Middle frontal gyrus (tissue), 1 donor: Measurements from ENCODE around the gene DTNB.
"Not testable (repeated sequence)": the region's sequence is repeated elsewhere in the genome, so short reads cannot be mapped to it uniquely, and the experiment has no call there.

Experiments
- DNase-seq: peaks from one replicate; pipeline ENCODE4 v3.0.0-alpha.2; 2015; ENCODE audit warnings: low spot score; ENCODE audit errors: extremely low spot score

DTNB gene

GRCh38 chr2:25684577-25685473 lies 11.4 kb upstream of the DTNB start:
- no peak for DNase-seq

GRCh38 chr2:25682082-25682481 lies 8.7 kb upstream of the DTNB start:
- DNase-seq: no peak

DNA sequence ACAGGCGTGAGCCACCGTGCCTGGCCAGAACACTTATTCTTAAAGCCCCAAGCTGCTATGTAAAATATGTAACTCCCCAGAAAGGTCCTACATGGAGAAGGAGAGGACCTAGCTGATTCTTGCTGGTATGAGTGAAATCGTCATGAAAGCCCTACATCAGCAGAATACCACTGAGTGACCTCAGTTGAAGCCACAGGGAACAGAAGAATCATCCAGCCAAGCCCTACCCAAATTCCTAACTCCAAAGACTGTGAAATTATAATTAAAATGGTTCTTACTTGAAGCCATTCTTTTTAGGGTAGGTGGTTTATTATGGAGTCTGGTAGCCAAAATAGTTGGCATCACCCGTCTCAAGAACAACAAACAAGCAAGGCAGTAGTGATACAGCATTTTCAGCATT lies 4.5 kb upstream of the DTNB start:
- DNase-seq: no peak

- DNase-seq: no peak
Observed at GRCh38 chr2:25674077-25674362, 643 bp upstream of the DTNB start.

- no peak for DNase-seq
Observed at GRCh38 chr2:25672494-25673299, 680 bp downstream of the DTNB start.

DNA sequence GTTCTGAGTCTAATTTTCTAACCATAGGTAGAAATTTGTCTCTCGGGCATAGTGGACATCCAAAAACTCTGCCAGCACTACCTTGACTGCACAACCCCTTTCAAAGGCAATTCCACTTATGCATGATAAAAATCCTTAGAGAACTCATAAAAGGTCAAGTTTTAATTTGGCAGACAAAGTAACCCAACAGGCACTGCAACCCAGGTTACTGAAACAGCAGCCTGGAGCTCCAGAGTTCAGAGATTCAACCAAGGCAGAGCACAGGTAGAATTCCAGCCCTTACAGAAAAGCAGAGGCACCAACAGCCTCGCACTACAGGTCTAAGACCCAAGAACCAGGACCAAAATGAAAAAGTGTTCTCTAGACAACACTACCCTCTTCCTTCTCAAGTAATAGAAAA lies 1.8 kb downstream of the DTNB start:
- no peak for DNase-seq

- DNase-seq: no peak
Observed at GRCh38 chr2:25669520-25669919, 3.9 kb downstream of the DTNB start.

- no peak for DNase-seq
Observed at GRCh38 chr2:25666218-25666617, 7.2 kb downstream of the DTNB start.

- not testable (repeated sequence) for DNase-seq
Observed at GRCh38 chr2:25665429-25665828, 7.9 kb downstream of the DTNB start.

DNA sequence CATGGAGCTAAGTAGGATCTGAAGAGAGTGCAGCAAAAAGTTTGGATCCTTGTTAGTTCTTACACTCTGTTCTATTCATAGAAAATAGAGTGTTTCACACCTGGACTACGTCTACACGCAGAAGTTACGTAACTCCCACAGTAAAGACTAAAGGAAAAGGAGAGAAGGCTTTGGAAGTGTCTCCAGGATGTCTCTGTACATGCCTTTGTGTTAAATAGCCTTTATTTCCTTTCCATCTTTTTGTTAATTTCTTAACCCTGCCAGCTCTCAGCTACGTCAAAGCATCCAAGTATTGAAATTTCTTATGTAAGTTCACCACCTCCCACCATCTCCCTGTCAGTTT lies 8.4 kb downstream of the DTNB start:
- DNase-seq: no peak

- DNase-seq: no peak
Observed at GRCh38 chr2:25664183-25664964, 9.0 kb downstream of the DTNB start.

- DNase-seq: no peak
Observed at GRCh38 chr2:25655316-25655715, 18.1 kb downstream of the DTNB start.

DNA sequence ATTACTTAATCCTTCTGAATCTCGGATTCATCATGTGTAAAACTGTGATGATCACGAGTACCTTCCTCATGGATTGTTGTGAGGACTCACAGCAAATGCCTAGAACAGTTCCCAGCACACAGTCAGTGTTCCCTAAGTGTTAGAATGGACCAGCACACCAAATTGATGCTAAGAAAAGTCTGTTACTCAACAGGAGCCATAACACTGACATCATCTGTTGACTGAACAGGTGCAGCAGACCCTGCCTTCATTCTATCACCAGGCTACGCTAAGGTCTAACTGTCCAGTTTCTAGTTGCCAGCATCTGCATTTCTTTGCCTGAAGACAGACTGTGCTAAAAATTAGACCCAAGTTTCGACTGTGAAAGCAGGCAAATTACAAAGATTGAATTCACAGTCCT lies 18.6 kb downstream of the DTNB start:
- no peak for DNase-seq

- no peak for DNase-seq
Observed at GRCh38 chr2:25651782-25652455, 21.5 kb downstream of the DTNB start.

DNA sequence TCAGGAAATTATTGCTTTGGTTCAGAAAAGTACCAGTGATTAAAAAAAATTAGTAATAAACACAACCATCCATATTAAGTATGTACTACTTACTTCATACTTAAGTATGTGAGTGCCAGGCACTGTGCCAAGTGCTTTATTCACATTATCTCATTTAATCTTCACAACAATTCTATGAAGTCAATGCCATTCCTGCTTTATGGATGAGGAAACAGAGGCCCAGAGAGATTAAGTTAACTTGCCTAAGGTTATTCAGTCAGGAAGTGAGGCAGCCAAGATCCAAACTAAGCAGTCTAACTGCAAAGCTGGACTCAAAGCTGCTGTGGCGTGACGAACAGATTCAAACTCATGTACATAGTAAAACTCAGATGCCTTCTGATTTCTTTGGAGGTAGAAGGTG lies 22.3 kb downstream of the DTNB start:
- no peak for DNase-seq

DNA sequence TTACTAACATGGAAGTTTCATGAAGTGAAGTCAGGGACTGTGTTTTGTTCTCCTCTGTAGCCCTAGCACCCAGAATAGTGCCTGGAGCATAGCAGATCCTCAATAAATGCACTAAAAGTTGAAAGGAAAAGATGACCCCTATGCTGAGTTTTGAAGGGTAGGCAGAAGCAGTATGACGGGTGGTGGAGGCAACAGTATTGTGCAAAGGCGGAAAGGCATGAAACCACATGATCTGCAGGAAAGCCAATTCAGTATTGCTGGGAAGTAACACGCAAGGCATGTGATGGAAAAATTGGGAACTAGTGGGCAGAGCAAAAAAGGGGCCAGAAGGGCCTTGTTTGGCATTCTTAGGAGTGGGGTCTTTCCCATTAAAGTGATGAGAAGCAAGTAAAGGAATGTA lies 23.1 kb downstream of the DTNB start:
- no peak for DNase-seq

DNA sequence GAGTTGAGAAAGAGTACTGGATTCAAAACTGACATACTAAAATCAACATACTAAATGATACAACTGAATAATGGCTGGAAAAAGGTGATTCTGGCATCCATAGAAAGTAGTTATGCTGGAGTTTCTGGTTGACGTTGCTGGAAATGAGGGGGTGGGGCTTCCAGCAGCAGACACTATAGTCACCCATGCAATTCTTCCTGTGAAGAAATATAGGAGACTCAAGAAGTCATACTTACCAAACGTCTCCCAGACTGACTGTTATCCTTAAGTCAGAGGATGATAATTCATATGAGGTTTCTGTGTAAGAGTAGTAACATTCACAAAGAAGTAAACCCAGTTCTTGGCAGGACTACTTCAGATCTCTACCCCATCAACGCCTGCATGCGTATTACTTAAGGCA lies 23.6 kb downstream of the DTNB start:
- DNase-seq: no peak

DNA sequence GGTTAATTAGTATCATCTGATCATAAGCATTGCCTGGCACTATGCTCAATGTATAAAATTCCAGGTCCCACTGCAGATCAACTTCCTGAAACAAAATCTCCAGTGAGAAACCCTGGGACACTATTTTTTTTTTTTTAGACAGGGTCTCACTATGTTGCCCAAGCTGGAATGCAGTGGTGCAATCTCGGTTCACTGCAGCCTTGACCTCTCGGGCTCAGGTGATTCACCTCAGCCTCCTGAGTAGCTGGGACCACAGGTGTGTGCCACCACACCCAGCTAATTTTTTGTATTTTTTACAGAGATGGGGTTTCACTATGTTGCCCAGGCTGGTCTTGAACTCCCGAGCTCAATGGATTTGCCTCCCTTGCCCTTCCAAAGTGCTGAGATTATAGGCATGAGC lies 31.1 kb downstream of the DTNB start:
- DNase-seq: no peak

- no peak for DNase-seq
Observed at GRCh38 chr2:25639696-25640095, 33.7 kb downstream of the DTNB start.

DNA sequence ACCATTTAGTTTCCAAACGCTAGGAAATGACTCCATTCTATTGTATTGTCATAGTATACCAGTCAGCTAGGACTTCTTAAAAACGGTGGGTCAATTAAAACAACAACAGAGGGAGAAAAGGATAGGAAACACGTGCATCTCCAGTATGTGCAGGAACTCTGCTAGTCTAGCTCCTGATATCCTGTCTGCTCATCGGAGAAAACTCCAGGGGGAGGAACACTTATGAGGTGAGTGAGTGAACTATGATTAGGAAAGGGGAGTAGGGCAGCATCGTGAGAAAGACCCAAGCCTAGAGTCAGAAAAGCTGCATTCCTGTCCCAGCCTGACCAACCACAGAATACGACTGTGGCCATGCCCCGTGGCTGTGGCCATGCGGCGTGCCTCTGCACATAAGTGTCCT lies 34.2 kb downstream of the DTNB start:
- DNase-seq: no peak

- DNase-seq: no peak
Observed at GRCh38 chr2:25635797-25636196, 37.6 kb downstream of the DTNB start.

DNA sequence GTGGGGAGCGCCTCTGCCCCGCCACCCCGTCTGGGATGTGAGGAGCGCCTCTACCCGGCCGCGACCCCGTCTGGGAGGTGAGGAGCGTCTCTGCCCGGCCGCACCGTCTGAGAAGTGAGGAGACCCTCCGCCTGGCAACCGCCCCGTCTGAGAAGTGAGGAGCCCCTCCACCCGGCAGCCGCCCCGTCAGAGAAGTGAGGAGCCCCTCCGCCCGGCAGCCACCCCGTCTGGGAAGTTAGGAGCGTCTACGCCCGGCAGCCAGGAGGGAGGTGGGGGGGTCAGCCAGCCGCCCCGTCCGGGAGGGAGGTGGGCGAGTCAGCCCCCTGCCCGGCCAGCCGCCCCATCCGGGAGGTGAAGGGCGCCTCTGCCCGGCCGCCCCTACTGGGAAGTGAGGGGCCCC lies 39.6 kb downstream of the DTNB start:
- DNase-seq: not testable (repeated sequence)
